Measurements from ENCODE around the gene DNAJC16.
"Not testable (repeated sequence)": the region's sequence is repeated elsewhere in the genome, so short reads cannot be mapped to it uniquely, and the experiment has no call there.

DNAJC16 gene

DNA sequence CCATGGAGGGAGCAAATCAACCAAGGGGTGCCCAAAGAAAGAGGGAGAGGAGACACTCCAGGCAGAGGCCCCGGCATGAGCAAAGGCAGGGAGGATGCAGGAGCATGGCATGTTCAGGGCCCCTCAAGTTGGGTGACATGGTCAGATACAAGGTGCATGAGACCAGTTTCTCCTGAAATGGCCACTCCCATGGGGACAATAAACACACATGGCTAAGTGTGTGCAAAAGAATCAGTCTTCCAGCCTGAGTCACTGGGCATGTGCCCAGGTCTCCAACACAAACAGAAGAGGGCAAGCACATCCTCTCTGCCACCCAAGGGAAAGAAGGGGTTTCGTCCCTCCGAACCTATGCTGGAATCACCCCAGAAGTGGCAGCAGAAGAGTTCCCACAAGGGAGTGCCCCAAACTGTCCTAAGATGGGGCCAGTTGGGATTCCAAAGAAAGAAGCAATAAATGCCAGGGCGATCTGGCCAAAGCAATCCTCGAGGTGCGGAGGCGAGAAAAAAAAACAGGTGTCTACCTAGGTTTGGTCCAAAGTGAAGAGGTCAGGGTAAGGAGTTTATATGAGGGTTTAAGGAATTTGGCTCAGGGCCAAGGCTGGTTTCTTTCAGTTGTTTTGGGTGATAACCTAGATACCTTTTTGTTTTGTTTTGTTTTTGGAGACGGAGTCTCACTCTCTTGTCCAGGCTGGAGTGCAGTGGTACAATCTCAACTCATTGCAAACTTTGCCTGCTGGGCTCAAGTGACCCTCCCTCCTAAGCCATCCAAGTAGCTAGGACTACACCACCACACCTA is 15.8 kb upstream of the DNAJC16 start (continued):
- TF ChIP-seq, protein P1, sequence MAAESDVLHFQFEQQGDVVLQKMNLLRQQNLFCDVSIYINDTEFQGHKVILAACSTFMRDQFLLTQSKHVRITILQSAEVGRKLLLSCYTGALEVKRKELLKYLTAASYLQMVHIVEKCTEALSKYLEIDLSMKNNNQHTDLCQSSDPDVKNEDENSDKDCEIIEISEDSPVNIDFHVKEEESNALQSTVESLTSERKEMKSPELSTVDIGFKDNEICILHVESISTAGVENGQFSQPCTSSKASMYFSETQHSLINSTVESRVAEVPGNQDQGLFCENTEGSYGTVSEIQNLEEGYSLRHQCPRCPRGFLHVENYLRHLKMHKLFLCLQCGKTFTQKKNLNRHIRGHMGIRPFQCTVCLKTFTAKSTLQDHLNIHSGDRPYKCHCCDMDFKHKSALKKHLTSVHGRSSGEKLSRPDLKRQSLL (tag by site-specific recombination; IDR thresholded peaks at IDR 0.05): no peak
- no peak for TF ChIP-seq ZNF266 (tag by site-specific recombination; IDR thresholded peaks at IDR 0.05; ENCODE audit: low read depth)
- TF ChIP-seq, protein P2, sequence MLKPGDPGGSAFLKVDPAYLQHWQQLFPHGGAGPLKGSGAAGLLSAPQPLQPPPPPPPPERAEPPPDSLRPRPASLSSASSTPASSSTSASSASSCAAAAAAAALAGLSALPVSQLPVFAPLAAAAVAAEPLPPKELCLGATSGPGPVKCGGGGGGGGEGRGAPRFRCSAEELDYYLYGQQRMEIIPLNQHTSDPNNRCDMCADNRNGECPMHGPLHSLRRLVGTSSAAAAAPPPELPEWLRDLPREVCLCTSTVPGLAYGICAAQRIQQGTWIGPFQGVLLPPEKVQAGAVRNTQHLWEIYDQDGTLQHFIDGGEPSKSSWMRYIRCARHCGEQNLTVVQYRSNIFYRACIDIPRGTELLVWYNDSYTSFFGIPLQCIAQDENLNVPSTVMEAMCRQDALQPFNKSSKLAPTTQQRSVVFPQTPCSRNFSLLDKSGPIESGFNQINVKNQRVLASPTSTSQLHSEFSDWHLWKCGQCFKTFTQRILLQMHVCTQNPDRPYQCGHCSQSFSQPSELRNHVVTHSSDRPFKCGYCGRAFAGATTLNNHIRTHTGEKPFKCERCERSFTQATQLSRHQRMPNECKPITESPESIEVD (tag by site-specific recombination; IDR thresholded peaks at IDR 0.05): no peak
- no peak for TF ChIP-seq ZNF549 (tag by site-specific recombination; IDR thresholded peaks at IDR 0.05)
- TF ChIP-seq SCRT1 (tag by site-specific recombination; IDR thresholded peaks at IDR 0.05; ENCODE audit: borderline replicate concordance): no peak

DNA sequence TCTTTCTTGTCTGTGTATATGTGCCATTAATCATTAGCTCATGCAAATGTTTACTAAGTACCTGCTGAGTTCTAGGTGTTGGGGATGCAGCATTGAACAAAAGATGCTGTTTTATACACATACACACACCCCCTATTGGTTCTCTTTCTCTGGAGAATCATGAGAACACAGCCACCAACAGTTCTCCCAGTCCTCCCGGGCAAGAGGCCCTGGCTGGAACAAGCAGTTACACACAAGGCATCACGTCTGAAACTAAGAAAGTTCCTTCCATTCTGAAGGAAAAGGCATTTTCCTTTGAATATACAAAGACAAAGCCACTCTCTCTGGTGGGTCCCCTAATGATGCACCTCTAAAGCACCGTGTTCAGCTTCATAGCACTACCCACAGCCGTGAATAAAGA is 13.5 kb upstream of the DNAJC16 start:
- Histone ChIP-seq H3K9me3 (ENCODE audit: control insufficient read depth, insufficient read depth, low read depth, low read length) (no peaks in the 10 kb centered on the region), H3K27ac (ENCODE audit: extremely low read depth, low read depth, low read length) (no peak overlapping the region), H3K4me1 (ENCODE audit: control insufficient read depth, insufficient read depth, low read length) (no peaks in the 10 kb centered on the region), H3K36me3 (ENCODE audit: control insufficient read depth in 2 of 2, insufficient read depth in 1 of 2, low read length in 2 of 2) (peaks cover 0 to 61% of the 10 kb centered on the region in 2 experiments; a peak in 1 of 3 replicates), H3K4me3 (ENCODE audit: low read depth, low read length) (no peak overlapping the region)
- POLR2A ChIA-PET: no interaction called here
- no peak for TF ChIP-seq ZNF549 (tag by site-specific recombination; IDR thresholded peaks at IDR 0.05)
- no peak for TF ChIP-seq ZNF184 (tag by site-specific recombination; IDR thresholded peaks at IDR 0.05)
- TF ChIP-seq ZNF24 (tag by site-specific recombination; IDR thresholded peaks at IDR 0.05): no peak
- TF ChIP-seq ZNF404 (tag by site-specific recombination; IDR thresholded peaks at IDR 0.05): no peak
- no peak for TF ChIP-seq ZNF548 (tag by site-specific recombination; IDR thresholded peaks at IDR 0.05)
- TF ChIP-seq ZNF777 (tag by site-specific recombination; IDR thresholded peaks at IDR 0.05; ENCODE audit: borderline replicate concordance): no peak
- TF ChIP-seq, protein P3, sequence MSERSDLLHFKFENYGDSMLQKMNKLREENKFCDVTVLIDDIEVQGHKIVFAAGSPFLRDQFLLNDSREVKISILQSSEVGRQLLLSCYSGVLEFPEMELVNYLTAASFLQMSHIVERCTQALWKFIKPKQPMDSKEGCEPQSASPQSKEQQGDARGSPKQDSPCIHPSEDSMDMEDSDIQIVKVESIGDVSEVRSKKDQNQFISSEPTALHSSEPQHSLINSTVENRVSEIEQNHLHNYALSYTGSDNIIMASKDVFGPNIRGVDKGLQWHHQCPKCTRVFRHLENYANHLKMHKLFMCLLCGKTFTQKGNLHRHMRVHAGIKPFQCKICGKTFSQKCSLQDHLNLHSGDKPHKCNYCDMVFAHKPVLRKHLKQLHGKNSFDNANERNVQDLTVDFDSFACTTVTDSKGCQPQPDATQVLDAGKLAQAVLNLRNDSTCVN (tag by site-specific recombination; optimal IDR thresholded peaks at IDR 0.05): no peak
- CTCF ChIA-PET: interaction anchor here (0.6 to 3.6 kb wide), 2 partner anchors 12 to 124 kb away, joined by 4 to 13 read pairs; no protein-coding TSS in a partner anchor

DNA sequence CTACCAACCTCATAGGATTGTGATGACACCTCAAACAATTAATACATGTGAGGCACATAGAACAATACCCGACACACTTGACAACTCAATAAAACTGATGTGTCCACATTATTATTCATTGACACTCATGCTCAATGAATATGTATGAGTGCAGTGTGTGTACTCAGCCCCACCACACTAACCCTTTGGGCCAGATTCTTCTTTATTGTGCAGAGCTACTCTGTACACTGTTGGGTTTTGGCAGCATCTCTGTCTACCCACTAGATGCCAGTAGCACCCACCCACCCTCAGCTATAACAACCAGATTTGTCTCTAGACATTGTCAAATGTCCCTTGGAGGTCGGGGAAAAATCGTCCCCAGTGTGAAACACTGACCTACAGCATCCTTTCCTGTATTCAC is 12.7 kb upstream of the DNAJC16 start:
- TF ChIP-seq, protein P4, sequence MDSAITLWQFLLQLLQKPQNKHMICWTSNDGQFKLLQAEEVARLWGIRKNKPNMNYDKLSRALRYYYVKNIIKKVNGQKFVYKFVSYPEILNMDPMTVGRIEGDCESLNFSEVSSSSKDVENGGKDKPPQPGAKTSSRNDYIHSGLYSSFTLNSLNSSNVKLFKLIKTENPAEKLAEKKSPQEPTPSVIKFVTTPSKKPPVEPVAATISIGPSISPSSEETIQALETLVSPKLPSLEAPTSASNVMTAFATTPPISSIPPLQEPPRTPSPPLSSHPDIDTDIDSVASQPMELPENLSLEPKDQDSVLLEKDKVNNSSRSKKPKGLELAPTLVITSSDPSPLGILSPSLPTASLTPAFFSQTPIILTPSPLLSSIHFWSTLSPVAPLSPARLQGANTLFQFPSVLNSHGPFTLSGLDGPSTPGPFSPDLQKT (IDR thresholded peaks at IDR 0.05; ENCODE audit: borderline replicate concordance, low read depth, low read length): no peak
- no peak for TF ChIP-seq GLIS2 (tag by site-specific recombination; IDR thresholded peaks at IDR 0.05)
- TF ChIP-seq ZNF248 (tag by site-specific recombination; IDR thresholded peaks at IDR 0.05): no peak
- TF ChIP-seq, protein P3 (tag by site-specific recombination; optimal IDR thresholded peaks at IDR 0.05): no peak
- TF ChIP-seq BCL11A (tag by site-specific recombination; IDR thresholded peaks at IDR 0.05; ENCODE audit: low read depth): no peak
- TF ChIP-seq YY1 (tag by site-specific recombination; IDR thresholded peaks at IDR 0.05): no peak
- no peak for TF ChIP-seq ZNF629 (tag by site-specific recombination; IDR thresholded peaks at IDR 0.05)
- TF ChIP-seq, protein P5, sequence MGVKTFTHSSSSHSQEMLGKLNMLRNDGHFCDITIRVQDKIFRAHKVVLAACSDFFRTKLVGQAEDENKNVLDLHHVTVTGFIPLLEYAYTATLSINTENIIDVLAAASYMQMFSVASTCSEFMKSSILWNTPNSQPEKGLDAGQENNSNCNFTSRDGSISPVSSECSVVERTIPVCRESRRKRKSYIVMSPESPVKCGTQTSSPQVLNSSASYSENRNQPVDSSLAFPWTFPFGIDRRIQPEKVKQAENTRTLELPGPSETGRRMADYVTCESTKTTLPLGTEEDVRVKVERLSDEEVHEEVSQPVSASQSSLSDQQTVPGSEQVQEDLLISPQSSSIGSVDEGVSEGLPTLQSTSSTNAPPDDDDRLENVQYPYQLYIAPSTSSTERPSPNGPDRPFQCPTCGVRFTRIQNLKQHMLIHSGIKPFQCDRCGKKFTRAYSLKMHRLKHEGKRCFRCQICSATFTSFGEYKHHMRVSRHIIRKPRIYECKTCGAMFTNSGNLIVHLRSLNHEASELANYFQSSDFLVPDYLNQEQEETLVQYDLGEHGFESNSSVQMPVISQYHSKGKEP (tag by site-specific recombination; IDR thresholded peaks at IDR 0.05): no peak
- TF ChIP-seq MEIS1 (CRISPR knock-in tag; IDR thresholded peaks at IDR 0.05; ENCODE audit: borderline replicate concordance): no peak
- no peak overlapping the region for H3K27ac ChIP-seq (ENCODE audit: extremely low read depth, low read depth, low read length)
- peaks cover 0 to 60% of the 10 kb centered on the region in 2 experiments; a peak in 1 of 3 replicates for H3K36me3 ChIP-seq (ENCODE audit: control insufficient read depth in 2 of 2, insufficient read depth in 1 of 2, low read length in 2 of 2)
- no peaks in the 10 kb centered on the region for H3K9me3 ChIP-seq (ENCODE audit: control insufficient read depth, insufficient read depth, low read depth, low read length)
- ChIA-PET CTCF (interaction anchor here (0.6 to 3.6 kb wide), 2 partner anchors 13 to 125 kb away, joined by 4 to 13 read pairs; no protein-coding TSS in a partner anchor), POLR2A (no interaction called here)
- no peaks in the 10 kb centered on the region for H3K4me1 ChIP-seq (ENCODE audit: control insufficient read depth, insufficient read depth, low read length)
- no peak overlapping the region for H3K4me3 ChIP-seq (ENCODE audit: low read depth, low read length)

DNA sequence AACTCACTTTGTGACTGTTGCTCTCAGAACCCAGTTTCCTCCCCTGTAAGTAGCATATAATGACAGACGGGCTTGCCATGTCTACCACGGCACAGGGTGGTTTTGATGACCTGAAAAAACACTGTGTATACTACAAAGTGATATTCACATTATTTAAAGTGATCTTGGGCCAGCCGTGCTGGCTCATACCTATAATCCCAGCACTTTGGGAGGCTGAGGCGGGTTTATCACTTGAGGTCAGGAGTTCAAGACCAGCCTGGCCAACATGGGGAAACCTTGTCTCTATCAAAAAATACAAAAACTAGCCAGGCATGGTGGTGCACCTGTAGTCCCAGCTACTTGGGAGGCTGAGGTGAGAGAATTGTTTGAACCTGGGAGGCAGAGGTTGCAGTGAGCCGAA is 12.1 kb upstream of the DNAJC16 start:
- peaks cover 0 to 57% of the 10 kb centered on the region in 2 experiments; a peak in 1 of 3 replicates for H3K36me3 ChIP-seq (ENCODE audit: control insufficient read depth in 2 of 2, insufficient read depth in 1 of 2, low read length in 2 of 2)
- H3K4me1 ChIP-seq (ENCODE audit: control insufficient read depth, insufficient read depth, low read length); H3K27ac ChIP-seq (ENCODE audit: extremely low read depth, low read depth, low read length); H3K4me3 ChIP-seq (ENCODE audit: low read depth, low read length); POLR2A ChIA-PET; H3K9me3 ChIP-seq (ENCODE audit: control insufficient read depth, insufficient read depth, low read depth, low read length): not testable (repeated sequence)
- CTCF ChIA-PET: interaction anchor here (0.6 to 3.6 kb wide), 3 partner anchors 12 to 115 kb away, joined by 3 to 13 read pairs (median 3); partner anchors contain the start of gene DNAJC16
